IPS-NIHi7 (cell line): Measurements from ENCODE around the gene PLD2.
A peak's percentile ranks its signal among the peaks of the same experiment; 100 is the strongest.
"Not testable (repeated sequence)": the region's sequence is repeated elsewhere in the genome, so short reads cannot be mapped to it uniquely, and the experiment has no call there.

Experiments
- DNase-seq: peaks from one replicate; pipeline ENCODE4 v3.0.0; 2012; ENCODE audit warnings: mixed read lengths; ENCODE audit errors: extremely low spot score

PLD2 gene

DNA sequence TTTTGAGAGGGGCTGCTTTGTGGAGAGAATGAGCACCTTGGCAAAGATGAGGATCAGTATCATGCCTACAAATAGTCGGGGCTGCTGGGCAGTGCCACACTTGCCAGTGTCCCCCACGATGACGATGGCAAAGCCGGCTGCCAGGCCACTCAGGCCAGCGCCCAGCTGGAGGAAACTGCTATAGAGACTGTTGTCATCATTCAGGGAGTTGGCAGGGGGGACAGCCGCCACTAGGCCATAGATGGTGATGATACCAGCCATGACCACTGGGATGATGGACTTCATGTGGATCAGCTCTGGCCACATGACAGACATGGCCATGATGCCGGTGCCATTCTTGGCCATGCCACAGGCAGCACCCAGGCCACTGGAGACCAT lies 50.0 kb downstream of the PLD2 start:
- DNase-seq: no peak

GRCh38 chr17:4857347-4857746 lies 50.4 kb downstream of the PLD2 start:
- DNase-seq: not testable (repeated sequence)

DNA sequence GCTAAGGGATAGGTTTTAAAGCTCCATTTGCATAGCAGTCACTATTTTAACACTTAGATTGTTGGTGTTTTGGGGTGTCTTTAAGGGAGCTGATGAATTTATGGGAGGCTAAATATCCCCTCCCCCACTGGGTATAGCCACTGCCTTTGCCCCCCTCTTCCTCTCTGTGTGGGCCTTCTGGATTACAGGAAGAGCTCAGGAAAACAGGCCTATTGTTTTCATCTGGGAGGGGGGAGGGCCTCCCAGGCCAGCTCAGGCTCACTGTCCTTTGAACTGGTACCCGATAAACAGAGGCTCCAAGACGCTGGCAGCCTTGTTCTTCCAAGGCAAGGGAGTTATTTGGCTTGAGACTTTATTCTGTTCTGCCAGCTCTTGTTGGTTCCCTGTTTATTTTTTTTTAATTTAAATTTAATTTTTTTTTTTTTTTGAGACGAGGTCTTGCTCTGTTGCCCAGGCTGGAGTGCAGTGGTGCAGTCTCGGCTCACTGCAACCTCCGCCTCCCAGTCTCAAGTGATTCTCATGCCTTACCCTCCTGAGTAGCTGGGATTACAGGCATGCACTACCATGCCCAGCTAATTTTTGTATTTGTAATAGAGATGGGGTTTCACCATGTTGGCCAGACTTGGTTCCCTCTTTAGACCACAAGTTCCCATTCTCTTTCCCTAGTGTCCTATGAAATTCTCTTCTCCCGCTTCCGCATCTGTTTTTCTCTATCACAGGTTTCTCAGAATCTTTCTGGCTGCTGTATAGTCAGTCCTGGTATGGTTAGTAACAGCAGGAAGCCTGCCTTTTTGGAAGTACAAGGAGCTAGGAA lies 51.3 kb downstream of the PLD2 start:
- peak; percentile 78 for DNase-seq

DNA sequence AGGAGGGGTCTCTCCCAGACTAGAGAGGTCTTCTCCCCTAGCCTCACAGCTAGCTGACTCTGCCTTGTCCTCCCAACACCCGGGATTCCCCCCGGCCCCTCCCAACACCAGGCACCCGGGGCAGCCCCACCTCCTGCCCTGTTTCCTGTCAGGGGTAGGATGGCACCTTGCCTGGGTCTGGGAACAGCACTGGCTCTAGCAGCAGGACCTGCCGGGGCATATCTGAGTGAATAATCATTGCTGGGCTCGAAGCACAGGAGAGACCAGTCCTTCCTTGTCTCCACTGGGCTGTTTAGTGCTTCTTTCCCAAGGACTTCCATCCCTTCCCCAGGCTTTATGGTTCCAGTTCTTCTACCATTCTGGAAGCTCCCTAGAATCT lies 51.9 kb downstream of the PLD2 start:
- DNase-seq: peak; percentile 64

GRCh38 chr17:4859816-4860625 lies 53.1 kb downstream of the PLD2 start:
- DNase-seq: no peak

DNA sequence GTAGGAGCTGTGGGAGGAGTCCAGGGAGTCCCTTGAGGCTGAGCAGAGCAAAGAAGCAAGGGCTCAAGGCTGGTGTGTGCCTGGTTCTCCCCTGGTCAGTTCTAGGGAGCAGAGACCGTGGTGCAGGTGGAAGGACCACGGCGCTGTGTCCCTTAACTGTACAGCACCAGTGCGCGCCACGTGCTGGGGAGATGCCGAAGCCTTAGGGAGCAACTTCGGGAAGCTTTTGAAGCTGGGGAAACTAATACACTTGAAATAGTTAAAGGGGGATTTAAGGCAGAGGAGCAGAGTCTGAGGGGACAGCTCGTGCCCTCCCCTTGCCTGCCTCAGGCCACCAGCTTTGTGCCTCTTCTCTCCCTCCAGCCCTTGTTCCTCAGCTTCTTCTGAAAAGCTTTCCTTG lies 53.7 kb downstream of the PLD2 start:
- no peak for DNase-seq

DNA sequence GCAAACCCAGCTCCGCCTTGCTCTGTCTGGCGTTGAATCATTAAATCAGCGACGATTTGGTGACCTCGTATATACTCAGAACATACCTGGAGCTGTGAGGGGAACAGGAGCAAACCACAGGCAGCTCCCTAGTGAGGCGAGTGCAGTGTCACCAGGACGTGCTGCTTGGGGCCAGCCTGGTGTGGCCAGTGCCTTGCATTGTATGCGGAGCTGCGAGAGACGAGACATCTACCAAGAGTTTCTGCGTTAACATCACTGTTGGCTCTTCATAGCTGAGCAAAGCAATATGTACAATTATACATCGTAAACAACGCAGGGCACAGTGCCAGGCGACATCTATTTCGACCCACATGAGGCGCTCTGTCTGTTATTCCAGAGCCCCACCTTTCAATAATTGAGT lies 54.1 kb downstream of the PLD2 start:
- no peak for DNase-seq

DNA sequence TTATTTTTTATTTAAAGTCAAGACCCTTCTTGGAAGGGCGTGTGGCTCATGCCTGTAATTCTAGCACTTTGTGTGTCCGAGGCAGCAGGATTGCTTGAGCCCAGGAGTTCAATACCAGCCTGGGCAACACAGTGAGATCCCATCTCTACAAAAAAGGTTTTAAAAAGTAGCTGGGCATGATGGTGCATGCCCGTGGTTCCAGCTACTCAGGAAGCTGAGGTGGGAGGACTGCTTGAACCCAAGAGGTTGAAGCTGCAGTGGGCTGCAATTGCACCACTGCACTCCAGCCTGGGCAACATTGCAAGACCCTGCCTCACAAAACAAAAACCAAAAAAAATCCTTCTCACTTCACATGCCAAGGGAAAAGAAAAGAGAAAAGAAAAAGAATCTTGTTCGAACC lies 55.8 kb downstream of the PLD2 start:
- no peak for DNase-seq

- DNase-seq: no peak
Measured at GRCh38 chr17:4863321-4863720, 56.4 kb downstream of the PLD2 start.

DNA sequence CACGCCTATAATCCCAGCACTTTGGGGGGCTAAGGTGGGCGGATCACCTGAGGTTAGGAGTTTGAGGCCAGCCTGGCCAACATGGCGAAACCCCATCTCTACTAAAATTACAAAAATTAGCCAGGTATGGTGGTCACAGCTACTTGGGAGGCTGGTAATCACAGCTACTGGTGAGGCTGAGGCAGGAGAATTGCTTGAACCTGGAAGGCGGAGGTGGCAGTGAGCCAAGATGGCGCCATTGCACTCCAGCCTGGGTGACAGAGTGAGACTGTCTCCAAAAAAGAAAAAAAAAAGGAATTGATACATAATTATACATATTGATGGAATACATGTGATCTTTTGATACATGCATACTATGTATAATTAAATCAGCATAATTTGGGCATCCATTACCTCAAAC lies 60.6 kb downstream of the PLD2 start:
- DNase-seq: not testable (repeated sequence)

DNA sequence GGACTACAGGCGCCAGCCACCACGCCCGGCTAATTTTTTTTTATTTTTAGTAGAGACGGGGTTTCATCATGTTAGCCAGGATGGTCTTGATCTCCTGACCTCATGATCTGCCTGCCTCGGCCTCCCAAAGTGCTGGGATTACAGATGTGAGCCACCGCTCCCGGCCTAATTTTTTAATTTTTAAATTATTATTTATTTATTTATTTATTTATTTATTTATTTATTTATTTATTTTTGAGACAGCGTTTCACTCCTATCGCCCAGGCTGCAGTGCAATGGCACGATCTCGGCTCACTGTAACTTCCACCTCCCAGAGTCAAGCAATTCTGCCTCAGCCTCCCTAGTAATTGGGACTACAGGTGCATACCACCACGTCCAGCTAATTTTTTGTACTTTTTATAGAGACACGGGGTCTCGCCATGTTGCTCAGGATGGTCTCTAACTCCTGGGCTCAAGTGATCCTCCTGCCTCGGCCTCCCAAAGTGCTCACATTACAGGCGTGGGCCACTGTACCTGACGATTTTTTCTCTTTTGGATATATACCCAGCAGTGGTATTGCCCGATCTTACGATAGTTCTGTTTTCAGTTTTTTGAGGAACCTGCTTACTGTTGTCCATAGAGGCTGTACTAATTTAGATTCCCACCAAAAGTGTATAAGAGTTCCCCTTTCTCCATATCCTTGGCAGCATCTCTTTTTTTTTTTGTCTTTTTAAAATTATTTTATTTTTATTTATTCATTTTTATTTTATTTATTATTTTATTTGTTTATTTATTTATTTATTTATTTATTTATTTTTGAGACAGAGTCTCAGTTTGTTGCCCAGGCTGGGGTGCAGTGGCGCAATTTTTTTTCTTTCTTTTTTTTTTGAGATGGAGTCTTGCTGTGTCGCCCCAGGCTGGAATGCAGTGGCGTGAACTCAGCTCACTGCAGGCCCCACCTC lies 62.4 kb downstream of the PLD2 start:
- not testable (repeated sequence) for DNase-seq

- no peak for DNase-seq
Measured at GRCh38 chr17:4870855-4871254, 63.9 kb downstream of the PLD2 start.

DNA sequence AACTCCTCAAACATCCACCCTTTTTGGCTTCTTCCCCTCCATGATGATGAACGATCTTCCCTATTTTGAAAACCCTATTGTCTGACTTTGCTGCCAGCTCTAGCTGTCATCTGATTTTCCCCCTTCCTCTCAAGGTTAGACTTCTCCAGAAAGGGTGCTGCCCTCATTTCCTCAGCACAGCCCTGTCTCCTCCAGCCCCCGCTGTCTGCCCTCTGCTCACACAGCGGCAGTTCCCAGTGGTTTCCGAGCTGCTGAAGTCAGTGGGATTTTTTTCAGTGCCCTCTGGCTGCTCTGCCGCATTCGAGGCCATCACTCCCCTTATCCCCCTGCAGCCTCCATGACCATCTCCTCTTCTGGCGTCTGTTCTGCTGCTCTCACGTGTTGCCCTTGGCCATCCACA lies 65.8 kb downstream of the PLD2 start:
- DNase-seq: no peak
